Right lobe of liver (tissue), 4 donors: ENCODE data around the gene MARCHF4.
A peak's percentile ranks its signal among the peaks of the same experiment; 100 is the strongest.

Experiments
- POLR2A ChIP-seq: fragments of 450-650 bp; IDR thresholded peaks from one replicate; pipeline ENCODE4 v1.6.1; 2017; ENCODE audit warnings: antibody characterized with exemption, mild to moderate bottlenecking
- TF ChIP-seq, protein P1 (sequence below), 4 donors: fragments of 200-600 bp in 3 of 4; fragments of 450-650 bp in 1 of 4; IDR thresholded peaks; one replicate each; pipeline versions ENCODE4 v1.5.1 to v1.8.0; 2016 to 2022; ENCODE audit warnings: antibody characterized with exemption in 4 of 4, mild to moderate bottlenecking in 2 of 4
- donor health status: DM: no; HTN: no; CAD: no.
- donor health status: DM: no; HTN: no; CAD: no.
- donor health status: DM: no; HTN: yes; CAD: no.

DNA sequence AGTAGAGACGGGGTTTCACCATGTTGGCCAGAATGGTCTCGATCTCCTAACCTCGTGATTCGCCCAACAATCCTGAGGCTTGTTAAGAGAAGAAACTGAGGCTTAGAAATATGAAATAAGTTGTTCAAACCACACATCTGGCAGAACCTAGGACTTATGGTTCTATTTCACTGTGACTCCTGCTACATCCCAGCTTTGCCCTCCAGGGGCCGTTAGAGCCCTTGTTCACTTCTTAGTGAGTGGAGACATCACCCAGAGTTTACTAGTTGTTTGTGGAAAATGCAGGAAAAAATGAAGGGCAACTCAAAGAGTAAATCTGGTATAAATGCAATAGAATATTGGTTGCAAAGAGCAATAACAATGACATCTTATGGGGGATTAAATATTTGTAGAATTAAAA is 43.9 kb downstream of the MARCHF4 start:
- TF ChIP-seq, protein P1, sequence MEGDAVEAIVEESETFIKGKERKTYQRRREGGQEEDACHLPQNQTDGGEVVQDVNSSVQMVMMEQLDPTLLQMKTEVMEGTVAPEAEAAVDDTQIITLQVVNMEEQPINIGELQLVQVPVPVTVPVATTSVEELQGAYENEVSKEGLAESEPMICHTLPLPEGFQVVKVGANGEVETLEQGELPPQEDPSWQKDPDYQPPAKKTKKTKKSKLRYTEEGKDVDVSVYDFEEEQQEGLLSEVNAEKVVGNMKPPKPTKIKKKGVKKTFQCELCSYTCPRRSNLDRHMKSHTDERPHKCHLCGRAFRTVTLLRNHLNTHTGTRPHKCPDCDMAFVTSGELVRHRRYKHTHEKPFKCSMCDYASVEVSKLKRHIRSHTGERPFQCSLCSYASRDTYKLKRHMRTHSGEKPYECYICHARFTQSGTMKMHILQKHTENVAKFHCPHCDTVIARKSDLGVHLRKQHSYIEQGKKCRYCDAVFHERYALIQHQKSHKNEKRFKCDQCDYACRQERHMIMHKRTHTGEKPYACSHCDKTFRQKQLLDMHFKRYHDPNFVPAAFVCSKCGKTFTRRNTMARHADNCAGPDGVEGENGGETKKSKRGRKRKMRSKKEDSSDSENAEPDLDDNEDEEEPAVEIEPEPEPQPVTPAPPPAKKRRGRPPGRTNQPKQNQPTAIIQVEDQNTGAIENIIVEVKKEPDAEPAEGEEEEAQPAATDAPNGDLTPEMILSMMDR (IDR thresholded peaks at IDR 0.05), result peak in 1 of 4 donors; percentile 5
- TF ChIP-seq POLR2A, result no peak
